HG03039 (cell line): ENCODE results near the gene AIFM3.
"Not testable (repeated sequence)": the region's sequence is repeated elsewhere in the genome, so short reads cannot be mapped to it uniquely, and the experiment has no call there.

ENCODE experiments used
- ATAC-seq: cut with Tn5 transposase; IDR thresholded peaks from one replicate; pipeline ENCODE4 v1.9.1; 2021; ENCODE audit warnings: mild to moderate bottlenecking, moderate library complexity; ENCODE audit not compliant: unreplicated experiment

The AIFM3 gene

GRCh38 chr22:20966883-20967696, at the start of gene AIFM3:
TSS of gene AIFM3 (plus strand) at chr22:20967255. CDS start at chr22:20967945, 690 bp downstream.
- ATAC-seq: no peak

GRCh38 chr22:20918663-20919218, 48.3 kb upstream of the AIFM3 start:
- ATAC-seq: no peak

GRCh38 chr22:20919718-20920117, 47.3 kb upstream of the AIFM3 start:
- no peak for ATAC-seq

GRCh38 chr22:20920881-20921203, 46.2 kb upstream of the AIFM3 start:
- ATAC-seq: no peak

GRCh38 chr22:20922141-20922751, 44.8 kb upstream of the AIFM3 start:
- ATAC-seq: no peak

GRCh38 chr22:20926243-20926642, 40.8 kb upstream of the AIFM3 start:
- ATAC-seq: no peak

- ATAC-seq: no peak
These were observed 39.0 kb upstream of the AIFM3 start for GRCh38 chr22:20927940-20928572.

- no peak for ATAC-seq
These were observed 38.5 kb upstream of the AIFM3 start for GRCh38 chr22:20928573-20928967.

GRCh38 chr22:20930004-20930403, 37.1 kb upstream of the AIFM3 start:
- no peak for ATAC-seq

GRCh38 chr22:20930435-20930834, 36.6 kb upstream of the AIFM3 start:
- ATAC-seq: not testable (repeated sequence)

GRCh38 chr22:20931126-20931654, 35.9 kb upstream of the AIFM3 start:
- ATAC-seq: no peak

- no peak for ATAC-seq
These were observed 33.1 kb upstream of the AIFM3 start for GRCh38 chr22:20933910-20934309.

GRCh38 chr22:20935049-20935448, 32.0 kb upstream of the AIFM3 start:
- ATAC-seq: not testable (repeated sequence)

GRCh38 chr22:20935780-20936539, 31.1 kb upstream of the AIFM3 start:
- ATAC-seq: not testable (repeated sequence)

GRCh38 chr22:20937031-20937793, 29.8 kb upstream of the AIFM3 start:
- no peak for ATAC-seq

GRCh38 chr22:20937794-20938671, 29.0 kb upstream of the AIFM3 start:
- no peak for ATAC-seq

GRCh38 chr22:20939457-20940185, 27.4 kb upstream of the AIFM3 start:
- ATAC-seq: not testable (repeated sequence)

- ATAC-seq: no peak
These were observed 26.8 kb upstream of the AIFM3 start for GRCh38 chr22:20940186-20940651.
